Activated T-helper 17 cell treated with anti-CD3 and anti-CD28 coated beads, Interleukin-2, amount 50 U/mL, for 72 hours (primary cell): Measurements from ENCODE around the gene SDK1. TPM values are rescaled to one million over a fixed set of nuclear protein-coding genes. Genes with fewer than 3 reads are reported as not detected.

ENCODE experiments used
- ATAC-seq: fragments of 150-1000 bp; cut with Tn5 transposase; replicated peaks from 2 replicates; pipeline ENCODE4 v1.10.0; 2021; ENCODE audit warnings: mild to moderate bottlenecking, moderate library complexity
- H3K27ac Mint-ChIP-seq: one replicate; pipeline ENCODE4 v1.8.0; 2022; ENCODE audit warnings: mixed read lengths
- H3K27me3 Mint-ChIP-seq: one replicate; pipeline ENCODE4 v1.8.0; 2022; ENCODE audit warnings: mixed read lengths
- H3K36me3 Mint-ChIP-seq: one replicate; pipeline ENCODE4 v1.8.0; 2022; ENCODE audit warnings: low read depth, mild to moderate bottlenecking, mixed read lengths
- H3K4me1 Mint-ChIP-seq: one replicate; pipeline ENCODE4 v1.8.0; 2022; ENCODE audit warnings: mixed read lengths
- H3K4me3 Mint-ChIP-seq: one replicate; pipeline ENCODE4 v1.8.0; 2022; ENCODE audit warnings: mild to moderate bottlenecking, mixed read lengths
- H3K9me3 Mint-ChIP-seq: one replicate; pipeline ENCODE4 v1.8.0; 2022; ENCODE audit warnings: mixed read lengths
- total RNA-seq, 2 donors: library from RNA; stranded (reverse); gene quantifications; one replicate each; pipeline ENCODE4 v1.2.3, GENCODE V29; 2022

The SDK1 gene
- total RNA-seq, 2 donors from 2014 or later = 0.06 to 1.1 TPM

GRCh38 chr7:3762146-3762831, 461.2 kb downstream of the SDK1 start:
- Mint-ChIP-seq H3K36me3 (no peaks in the 10 kb centered on the region), H3K4me1 (no peaks in the 10 kb centered on the region), H3K27me3 (peaks cover 13% of the 10 kb centered on the region), H3K27ac (no peak overlapping the region), H3K9me3 (no peaks in the 10 kb centered on the region), H3K4me3 (no peak overlapping the region)
- ATAC-seq = no peak

- H3K9me3 Mint-ChIP-seq = no peaks in the 10 kb centered on the region
- no peaks in the 10 kb centered on the region for H3K36me3 Mint-ChIP-seq
- peaks cover 25% of the 10 kb centered on the region for H3K27me3 Mint-ChIP-seq
- ATAC-seq = no peak
- H3K4me3 Mint-ChIP-seq = no peak overlapping the region
- no peaks in the 10 kb centered on the region for H3K4me1 Mint-ChIP-seq
- H3K27ac Mint-ChIP-seq = no peak overlapping the region
These were observed 467.1 kb downstream of the SDK1 start for GRCh38 chr7:3767917-3768777.

GRCh38 chr7:3771906-3772305, 470.9 kb downstream of the SDK1 start:
- no peaks in the 10 kb centered on the region for H3K9me3 Mint-ChIP-seq
- peaks cover 24% of the 10 kb centered on the region for H3K27me3 Mint-ChIP-seq
- no peak for ATAC-seq
- H3K36me3 Mint-ChIP-seq = no peaks in the 10 kb centered on the region
- H3K4me1 Mint-ChIP-seq = no peaks in the 10 kb centered on the region
- no peak overlapping the region for H3K27ac Mint-ChIP-seq
- H3K4me3 Mint-ChIP-seq = no peak overlapping the region

- Mint-ChIP-seq H3K27me3 (peaks cover 14% of the 10 kb centered on the region), H3K4me1 (no peaks in the 10 kb centered on the region), H3K36me3 (no peaks in the 10 kb centered on the region), H3K4me3 (no peak overlapping the region), H3K27ac (no peak overlapping the region), H3K9me3 (peaks cover 16% of the 10 kb centered on the region)
- no peak for ATAC-seq
These were observed 477.3 kb downstream of the SDK1 start for GRCh38 chr7:3778345-3778744.

- H3K4me3 Mint-ChIP-seq = no peak overlapping the region
- H3K27ac Mint-ChIP-seq = no peak overlapping the region
- no peak for ATAC-seq
- peaks cover 26% of the 10 kb centered on the region for H3K27me3 Mint-ChIP-seq
- H3K36me3 Mint-ChIP-seq = no peaks in the 10 kb centered on the region
- no peaks in the 10 kb centered on the region for H3K4me1 Mint-ChIP-seq
- H3K9me3 Mint-ChIP-seq = peaks cover 18% of the 10 kb centered on the region
These were observed 479.0 kb downstream of the SDK1 start for GRCh38 chr7:3780016-3780415.

GRCh38 chr7:3780525-3780924, 479.5 kb downstream of the SDK1 start:
- H3K4me1 Mint-ChIP-seq = no peaks in the 10 kb centered on the region
- H3K36me3 Mint-ChIP-seq = no peaks in the 10 kb centered on the region
- peaks cover 18% of the 10 kb centered on the region for H3K9me3 Mint-ChIP-seq
- no peak overlapping the region for H3K4me3 Mint-ChIP-seq
- no peak for ATAC-seq
- H3K27ac Mint-ChIP-seq = no peak overlapping the region
- H3K27me3 Mint-ChIP-seq = peaks cover 28% of the 10 kb centered on the region

GRCh38 chr7:3781607-3782006, 480.6 kb downstream of the SDK1 start:
- H3K27ac Mint-ChIP-seq = no peak overlapping the region
- peaks cover 18% of the 10 kb centered on the region for H3K9me3 Mint-ChIP-seq
- peaks cover 36% of the 10 kb centered on the region for H3K27me3 Mint-ChIP-seq
- H3K4me3 Mint-ChIP-seq = no peak overlapping the region
- no peaks in the 10 kb centered on the region for H3K36me3 Mint-ChIP-seq
- no peaks in the 10 kb centered on the region for H3K4me1 Mint-ChIP-seq
- ATAC-seq = no peak

- no peaks in the 10 kb centered on the region for H3K4me1 Mint-ChIP-seq
- no peak overlapping the region for H3K4me3 Mint-ChIP-seq
- peaks cover 5% of the 10 kb centered on the region for H3K9me3 Mint-ChIP-seq
- no peaks in the 10 kb centered on the region for H3K36me3 Mint-ChIP-seq
- no peak for ATAC-seq
- H3K27ac Mint-ChIP-seq = no peak overlapping the region
- peaks cover 51% of the 10 kb centered on the region for H3K27me3 Mint-ChIP-seq
These were observed 486.7 kb downstream of the SDK1 start for GRCh38 chr7:3787717-3788264.

- no peaks in the 10 kb centered on the region for H3K4me1 Mint-ChIP-seq
- no peak for ATAC-seq
These were observed 489.8 kb downstream of the SDK1 start for GRCh38 chr7:3790803-3791202.

GRCh38 chr7:3791327-3791726, 490.3 kb downstream of the SDK1 start:
- H3K36me3 Mint-ChIP-seq = no peaks in the 10 kb centered on the region
- no peak overlapping the region for H3K27ac Mint-ChIP-seq
- H3K9me3 Mint-ChIP-seq = no peaks in the 10 kb centered on the region
- H3K27me3 Mint-ChIP-seq = peaks cover 30% of the 10 kb centered on the region
- no peaks in the 10 kb centered on the region for H3K4me1 Mint-ChIP-seq
- no peak overlapping the region for H3K4me3 Mint-ChIP-seq
- ATAC-seq = no peak

More at GRCh38 chr7:3790803-3791202, 489.8 kb downstream of the SDK1 start:
- Mint-ChIP-seq H3K36me3 (no peaks in the 10 kb centered on the region), H3K27ac (no peak overlapping the region), H3K27me3 (peaks cover 36% of the 10 kb centered on the region), H3K9me3 (no peaks in the 10 kb centered on the region), H3K4me3 (no peak overlapping the region)

GRCh38 chr7:3795141-3795540, 494.1 kb downstream of the SDK1 start:
- Mint-ChIP-seq H3K4me1 (no peaks in the 10 kb centered on the region), H3K9me3 (no peaks in the 10 kb centered on the region), H3K4me3 (no peak overlapping the region)

GRCh38 chr7:3795781-3796180, 494.7 kb downstream of the SDK1 start:
- H3K9me3 Mint-ChIP-seq = no peaks in the 10 kb centered on the region
- no peak overlapping the region for H3K27ac Mint-ChIP-seq
- peaks cover 12% of the 10 kb centered on the region for H3K27me3 Mint-ChIP-seq
- H3K4me1 Mint-ChIP-seq = no peaks in the 10 kb centered on the region
- no peak overlapping the region for H3K4me3 Mint-ChIP-seq
- no peak for ATAC-seq
- no peaks in the 10 kb centered on the region for H3K36me3 Mint-ChIP-seq

More at GRCh38 chr7:3795141-3795540, 494.1 kb downstream of the SDK1 start:
- no peak for ATAC-seq
- peaks cover 12% of the 10 kb centered on the region for H3K27me3 Mint-ChIP-seq
- H3K36me3 Mint-ChIP-seq = no peaks in the 10 kb centered on the region
- no peak overlapping the region for H3K27ac Mint-ChIP-seq

- Mint-ChIP-seq H3K4me3 (no peak overlapping the region), H3K27me3 (peaks cover 25% of the 10 kb centered on the region), H3K9me3 (no peaks in the 10 kb centered on the region), H3K4me1 (no peaks in the 10 kb centered on the region), H3K36me3 (no peaks in the 10 kb centered on the region), H3K27ac (no peak overlapping the region)
- no peak for ATAC-seq
These were observed 504.1 kb downstream of the SDK1 start for GRCh38 chr7:3805151-3805550.

- H3K9me3 Mint-ChIP-seq = no peaks in the 10 kb centered on the region
- H3K4me3 Mint-ChIP-seq = no peak overlapping the region
- no peak overlapping the region for H3K27ac Mint-ChIP-seq
- H3K27me3 Mint-ChIP-seq = peaks cover 25% of the 10 kb centered on the region
- H3K36me3 Mint-ChIP-seq = no peaks in the 10 kb centered on the region
- no peaks in the 10 kb centered on the region for H3K4me1 Mint-ChIP-seq
- ATAC-seq = no peak
These were observed 505.5 kb downstream of the SDK1 start for GRCh38 chr7:3806516-3806915.

GRCh38 chr7:3807824-3808223, 506.8 kb downstream of the SDK1 start:
- H3K4me1 Mint-ChIP-seq = no peaks in the 10 kb centered on the region
- no peaks in the 10 kb centered on the region for H3K9me3 Mint-ChIP-seq
- H3K27ac Mint-ChIP-seq = no peak overlapping the region
- H3K4me3 Mint-ChIP-seq = no peak overlapping the region
- H3K36me3 Mint-ChIP-seq = no peaks in the 10 kb centered on the region
- ATAC-seq = no peak
- H3K27me3 Mint-ChIP-seq = peaks cover 25% of the 10 kb centered on the region
